ENCODE data around the gene CMTM4.
"Not testable (repeated sequence)": the region's sequence is repeated elsewhere in the genome, so short reads cannot be mapped to it uniquely, and the experiment has no call there.

Gene CMTM4

DNA sequence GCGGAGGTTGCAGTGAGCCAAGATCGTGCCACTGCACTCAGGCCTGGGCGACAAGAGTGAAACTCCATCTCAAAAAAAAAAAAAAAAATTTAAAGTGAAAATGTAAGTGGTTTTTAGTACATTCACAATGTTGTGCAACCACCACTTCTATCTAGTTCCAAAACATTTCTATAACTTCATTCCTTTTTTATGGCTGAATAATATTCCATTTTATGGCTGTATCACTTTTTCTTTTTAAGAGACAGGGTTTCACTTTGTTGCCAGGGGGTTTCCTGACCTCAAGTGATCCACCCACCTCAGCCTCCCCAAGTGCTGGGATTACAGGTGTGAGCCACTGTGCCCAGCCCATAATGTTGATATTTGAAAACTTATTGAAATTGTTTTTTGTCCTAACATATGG, 103.7 kb downstream of the CMTM4 start:
- DNase-seq (ENCODE audit: low spot score) = no peak

GRCh38 chr16:66592241-66592640, 104.3 kb downstream of the CMTM4 start:
- DNase-seq (ENCODE audit: low spot score) = no peak

GRCh38 chr16:66591018-66591417, 105.5 kb downstream of the CMTM4 start:
- no peak for DNase-seq (ENCODE audit: low spot score)

DNA sequence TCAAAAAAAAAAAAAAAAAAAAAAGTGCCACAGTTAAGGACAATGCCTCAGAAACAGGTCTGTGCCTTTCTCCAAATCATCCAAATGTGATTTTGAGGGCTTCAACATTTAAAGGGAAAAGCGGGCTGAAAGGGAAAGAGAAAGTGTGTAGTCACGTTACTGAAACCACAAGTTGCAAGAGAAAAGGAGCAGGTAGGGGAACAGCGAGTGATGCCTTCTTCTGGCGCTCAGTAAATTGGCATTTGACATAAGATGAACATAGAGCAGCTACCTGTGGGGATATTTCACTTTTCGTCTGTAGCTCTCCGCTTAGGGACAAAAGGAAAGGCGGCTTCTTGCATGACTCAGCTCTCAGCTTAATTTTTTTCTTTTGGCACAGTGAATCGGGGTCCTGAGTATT, 106.2 kb downstream of the CMTM4 start:
- DNase-seq (ENCODE audit: low spot score) = no peak

- no peak for DNase-seq (ENCODE audit: low spot score)
Observed at GRCh38 chr16:66588981-66589713, 107.4 kb downstream of the CMTM4 start.

DNA sequence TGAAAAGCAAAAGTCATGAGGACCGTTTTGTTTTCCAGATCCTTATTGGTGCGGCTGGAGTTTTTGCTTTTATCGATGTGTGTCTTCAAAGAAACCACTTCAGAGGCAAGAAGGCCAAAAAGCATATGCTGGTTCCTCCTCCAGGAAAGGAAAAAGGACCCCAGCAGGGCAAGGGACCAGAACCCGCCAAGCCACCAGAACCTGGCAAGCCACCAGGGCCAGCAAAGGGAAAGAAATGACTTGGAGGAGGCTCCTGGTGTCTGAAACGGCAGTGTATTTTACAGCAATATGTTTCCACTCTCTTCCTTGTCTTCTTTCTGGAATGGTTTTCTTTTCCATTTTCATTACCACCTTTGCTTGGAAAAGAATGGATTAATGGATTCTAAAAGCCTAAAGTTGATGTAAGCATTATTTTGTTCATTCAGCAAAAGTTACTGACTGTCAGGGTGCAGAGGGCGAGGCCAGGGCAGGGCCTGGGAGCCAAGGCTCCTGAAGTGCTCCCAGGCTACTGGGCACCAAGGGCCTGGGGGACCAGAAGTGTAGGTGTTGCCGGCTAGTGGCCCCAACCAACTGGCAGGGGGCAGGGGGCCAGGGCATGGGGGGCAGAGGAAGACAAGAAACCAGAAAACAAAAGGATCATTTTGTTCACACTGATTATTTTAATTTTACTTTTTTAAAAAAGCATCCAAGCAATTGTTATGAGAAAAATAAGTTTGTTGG, 108.5 kb downstream of the CMTM4 start:
- DNase-seq (ENCODE audit: low spot score) = no peak

- no peak for DNase-seq (ENCODE audit: low spot score)
Observed at GRCh38 chr16:66585481-66586239, 110.9 kb downstream of the CMTM4 start.

DNA sequence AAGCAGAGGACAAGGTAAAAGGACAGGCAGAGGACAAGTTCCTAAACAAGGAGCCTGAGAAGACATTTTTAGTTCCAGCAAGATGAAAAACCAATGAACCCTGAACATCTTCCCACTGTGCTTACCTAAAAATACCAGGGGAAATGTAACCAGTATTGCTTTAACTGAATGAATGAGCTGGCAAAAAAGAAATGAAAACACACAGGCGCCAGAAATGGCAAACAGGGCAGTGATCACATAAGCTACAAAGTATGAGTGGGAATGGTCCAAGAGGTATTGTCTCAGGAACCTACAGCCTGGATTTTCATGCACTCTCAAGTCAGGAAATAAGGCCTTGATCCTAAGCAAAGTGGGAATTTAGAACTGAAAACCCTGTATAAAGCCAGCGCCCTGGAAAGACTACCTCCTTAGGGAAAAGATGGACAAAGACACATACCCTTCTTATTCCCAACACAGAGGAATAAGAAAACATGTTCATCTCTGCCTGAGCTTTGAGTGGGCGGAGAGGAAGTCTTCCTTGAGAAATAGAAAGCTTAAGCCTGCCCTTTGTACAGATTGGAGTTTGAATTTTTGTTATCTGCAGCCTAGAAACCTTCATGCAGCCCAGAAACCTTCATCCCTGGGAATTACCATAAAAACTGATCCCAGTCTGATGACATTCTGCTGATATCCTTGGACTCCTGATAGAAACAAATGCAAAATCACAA, 115.1 kb downstream of the CMTM4 start:
- no peak for DNase-seq (ENCODE audit: low spot score)

- no peak for DNase-seq (ENCODE audit: low spot score)
Observed at GRCh38 chr16:66580605-66581209, 115.8 kb downstream of the CMTM4 start.

- no peak for DNase-seq (ENCODE audit: low spot score)
Observed at GRCh38 chr16:66578651-66579531, 117.7 kb downstream of the CMTM4 start, which contains the start of gene CMTM2. CMTM2 (plus strand) TSS chr16:66579463; CDS start chr16:66579608, 145 bp downstream.

- DNase-seq (ENCODE audit: low spot score) = no peak
Observed at GRCh38 chr16:66576296-66576695, 120.2 kb downstream of the CMTM4 start.

GRCh38 chr16:66575060-66575459, 121.5 kb downstream of the CMTM4 start:
- DNase-seq (ENCODE audit: low spot score) = no peak

GRCh38 chr16:66574531-66574930, 122.0 kb downstream of the CMTM4 start:
- DNase-seq (ENCODE audit: low spot score) = no peak

DNA sequence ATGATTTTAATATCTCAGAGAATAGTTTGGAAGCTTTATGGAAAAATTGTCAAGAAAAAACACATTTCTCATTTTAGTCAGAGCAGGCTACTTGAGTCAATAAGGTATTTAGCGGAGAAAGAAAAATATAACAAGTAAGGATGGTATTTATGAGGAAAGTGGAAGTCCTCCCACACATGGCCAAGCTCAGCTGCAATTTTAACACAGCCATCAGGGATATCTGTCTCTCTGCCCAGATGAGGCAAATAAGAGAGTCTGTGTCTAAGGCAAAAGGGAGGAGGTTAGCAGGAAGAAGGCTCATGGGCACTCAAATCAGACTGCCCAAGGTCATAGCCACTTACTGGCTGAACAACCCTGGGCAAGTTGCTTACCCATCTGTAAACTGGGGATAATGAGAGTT, 122.5 kb downstream of the CMTM4 start:
- no peak for DNase-seq (ENCODE audit: low spot score)

DNA sequence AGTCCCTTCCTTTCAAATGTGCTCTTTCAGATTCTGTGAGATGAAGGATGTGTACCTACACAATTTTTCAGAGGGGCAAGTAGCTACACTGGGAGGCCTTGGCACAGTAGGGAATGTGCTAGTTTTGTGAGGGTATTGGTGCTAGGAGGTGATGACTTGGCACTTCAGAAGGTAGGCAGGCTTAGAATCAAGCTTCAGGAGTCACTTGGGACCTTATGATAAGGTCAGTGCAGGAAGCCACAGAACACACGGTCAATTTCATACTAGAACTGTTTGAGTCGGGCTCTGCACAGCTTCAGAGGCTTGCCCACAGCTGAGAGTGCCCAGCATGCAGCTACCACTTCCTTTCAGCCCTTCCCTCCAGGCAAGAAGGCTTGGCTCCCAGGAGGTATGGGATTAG, 124.2 kb downstream of the CMTM4 start:
- DNase-seq (ENCODE audit: low spot score) = no peak

DNA sequence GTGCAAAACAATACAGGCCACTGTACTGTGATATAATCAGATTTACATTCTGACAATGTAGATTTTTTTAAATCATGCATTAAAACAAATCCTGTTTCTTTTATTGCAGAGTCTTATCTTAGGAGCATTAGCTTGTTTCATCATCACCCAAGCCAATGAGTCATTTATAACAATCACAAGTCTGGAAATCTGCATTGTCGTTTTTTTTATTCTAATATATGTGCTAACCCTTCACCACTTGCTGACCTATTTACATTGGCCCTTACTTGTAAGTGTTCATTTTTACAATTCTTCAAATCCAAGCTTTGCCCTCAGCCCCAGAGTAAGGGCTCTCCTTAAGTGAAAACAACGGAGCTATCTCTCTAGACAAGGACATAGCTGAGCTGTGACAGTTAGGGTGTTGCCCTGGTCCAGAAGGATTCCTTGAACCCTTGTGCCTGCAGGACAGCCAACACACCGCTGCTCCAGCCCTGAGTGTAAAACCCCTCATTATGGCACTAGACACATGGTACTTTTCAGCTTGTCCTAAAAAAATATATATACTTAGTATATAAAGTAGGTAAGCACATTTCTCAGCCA, 126.6 kb downstream of the CMTM4 start:
- no peak for DNase-seq (ENCODE audit: low spot score)

DNA sequence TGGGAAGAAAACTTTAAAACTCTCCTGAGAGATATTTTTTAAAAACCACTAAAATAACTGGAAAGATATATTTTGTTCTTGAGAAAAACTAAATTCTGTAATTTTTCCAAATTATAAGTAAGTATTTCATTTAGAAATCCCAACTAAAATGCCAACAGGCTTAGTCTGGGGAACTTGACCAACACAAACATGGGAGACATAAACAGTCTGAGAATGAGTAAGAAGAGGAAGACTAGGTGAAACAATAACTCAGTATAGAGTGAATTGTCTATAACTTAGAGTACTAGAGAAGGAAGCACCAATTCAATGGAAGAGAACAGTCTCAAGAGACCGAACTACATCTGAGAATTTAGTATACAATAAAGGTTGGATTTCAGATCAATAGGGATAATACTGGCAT, 127.4 kb downstream of the CMTM4 start:
- no peak for DNase-seq (ENCODE audit: low spot score)

GRCh38 chr16:66568355-66568754, 128.2 kb downstream of the CMTM4 start:
- no peak for DNase-seq (ENCODE audit: low spot score)

DNA sequence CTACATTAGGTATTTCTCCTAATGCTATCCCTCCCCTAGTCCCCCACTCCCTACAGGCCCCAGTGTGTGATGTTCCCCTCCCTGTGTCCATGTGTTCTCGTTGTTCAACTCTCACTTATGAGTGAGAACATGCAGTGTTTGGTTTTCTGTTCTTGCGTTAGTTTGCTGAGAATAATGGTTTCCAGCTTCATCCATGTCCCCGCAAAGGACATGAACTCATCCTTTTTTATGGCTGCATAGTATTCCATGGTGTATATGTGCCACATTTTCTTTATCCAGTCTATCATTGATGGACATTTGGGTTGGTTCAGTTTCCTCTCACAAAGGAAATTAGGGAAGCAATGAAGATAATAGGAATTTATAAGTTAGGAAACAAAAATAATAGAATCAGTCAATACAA, 129.3 kb downstream of the CMTM4 start:
- not testable (repeated sequence) for DNase-seq (ENCODE audit: low spot score)
